GM06990 (cell line): ENCODE results near the gene PTPRM.

ENCODE experiments used
- DNase-seq: peaks from one replicate; pipeline ENCODE4 v3.0.0-alpha.2; 2011; ENCODE audit not compliant: insufficient read length; ENCODE audit errors: extremely low read depth
- H3K27me3 ChIP-seq: replicated peaks from 2 replicates; pipeline ENCODE4 v1.6.0; 2011; ENCODE audit warnings: low read length; ENCODE audit not compliant: control insufficient read depth, insufficient read depth
- H3K36me3 ChIP-seq: 2 replicates; pipeline ENCODE4 v1.5.1; 2011; ENCODE audit warnings: low read length; ENCODE audit not compliant: control insufficient read depth, insufficient read depth
- H3K4me3 ChIP-seq: replicated peaks from 2 replicates; pipeline ENCODE4 v1.5.1; 2011; ENCODE audit warnings: low read depth, mild to moderate bottlenecking, control low read depth, low read length
- CTCF ChIP-seq: IDR thresholded peaks from 2 replicates; pipeline ENCODE4 v1.5.1; 2011; ENCODE audit warnings: low read length, control low read depth, mild to moderate bottlenecking, inconsistent platforms; ENCODE audit not compliant: insufficient read depth, poor library complexity, severe bottlenecking

Gene PTPRM

DNA sequence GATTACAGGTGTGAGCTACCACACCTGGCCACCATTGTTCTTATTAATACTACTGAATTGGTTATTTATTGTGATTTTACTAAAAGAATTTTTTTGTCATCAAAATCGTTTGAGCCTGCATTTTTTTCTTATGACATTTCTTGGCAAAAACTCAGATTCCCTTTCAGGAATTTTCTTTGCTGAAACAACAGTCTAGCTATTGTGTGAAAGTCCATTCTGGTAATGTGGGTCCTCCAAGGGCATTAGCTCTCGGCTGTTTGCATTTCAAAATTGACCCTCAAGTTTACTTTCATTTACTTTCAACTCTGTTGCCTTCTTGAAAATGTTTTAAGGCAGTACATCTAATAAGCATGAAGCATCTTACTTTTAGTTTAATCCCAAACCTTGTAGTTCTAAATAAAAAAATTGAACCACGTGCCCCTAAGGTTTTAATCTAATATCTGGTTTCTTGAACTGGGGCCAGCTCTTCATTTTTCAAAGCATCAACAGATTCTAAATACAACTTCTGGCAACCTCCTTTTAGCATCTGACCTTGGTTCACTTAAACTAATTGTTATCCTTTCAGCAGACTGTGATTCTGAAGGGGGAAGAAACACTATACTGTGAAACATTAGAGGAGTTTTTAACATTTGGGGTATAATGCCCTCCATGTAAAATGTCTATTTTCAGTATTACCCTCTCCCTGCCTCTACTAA is 716.9 kb downstream of the PTPRM start:
- H3K4me3 ChIP-seq, result no peak overlapping the region
- H3K27me3 ChIP-seq, result no peaks in the 10 kb centered on the region
- TF ChIP-seq CTCF, result no peak

DNA sequence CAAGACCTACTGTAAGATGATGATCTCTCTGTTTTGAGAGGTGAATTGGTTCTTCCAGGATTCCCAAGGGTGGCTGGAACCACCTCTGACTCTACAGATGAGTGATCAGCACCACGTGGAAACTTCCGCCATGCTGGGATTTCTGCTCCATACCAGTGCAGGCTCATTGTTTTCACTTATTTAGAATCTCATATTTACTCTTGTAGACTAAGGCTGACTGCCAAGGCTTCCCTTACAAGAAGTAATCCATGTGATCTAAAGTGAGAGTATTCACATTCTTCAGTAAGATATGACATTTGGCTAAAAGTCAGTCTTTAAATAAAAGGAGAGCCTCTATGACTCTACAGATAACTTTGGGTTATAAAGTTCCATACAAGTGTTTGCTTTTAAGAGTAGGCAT is 719.2 kb downstream of the PTPRM start:
- DNase-seq, result no peak

More for the DNA sequence above, 716.9 kb downstream of the PTPRM start:
- DNase-seq, result no peak
- H3K36me3 ChIP-seq, result no peaks in the 10 kb centered on the region

GRCh38 chr18:8287196-8287885 is 720.2 kb downstream of the PTPRM start:
- Histone ChIP-seq H3K36me3 (no peaks in the 10 kb centered on the region), H3K4me3 (no peak overlapping the region), H3K27me3 (no peaks in the 10 kb centered on the region)
- DNase-seq, result no peak
- no peak for TF ChIP-seq CTCF

More for the DNA sequence above, 719.2 kb downstream of the PTPRM start:
- no peak for TF ChIP-seq CTCF
- no peak overlapping the region for H3K4me3 ChIP-seq
- no peaks in the 10 kb centered on the region for H3K36me3 ChIP-seq
- no peaks in the 10 kb centered on the region for H3K27me3 ChIP-seq

DNA sequence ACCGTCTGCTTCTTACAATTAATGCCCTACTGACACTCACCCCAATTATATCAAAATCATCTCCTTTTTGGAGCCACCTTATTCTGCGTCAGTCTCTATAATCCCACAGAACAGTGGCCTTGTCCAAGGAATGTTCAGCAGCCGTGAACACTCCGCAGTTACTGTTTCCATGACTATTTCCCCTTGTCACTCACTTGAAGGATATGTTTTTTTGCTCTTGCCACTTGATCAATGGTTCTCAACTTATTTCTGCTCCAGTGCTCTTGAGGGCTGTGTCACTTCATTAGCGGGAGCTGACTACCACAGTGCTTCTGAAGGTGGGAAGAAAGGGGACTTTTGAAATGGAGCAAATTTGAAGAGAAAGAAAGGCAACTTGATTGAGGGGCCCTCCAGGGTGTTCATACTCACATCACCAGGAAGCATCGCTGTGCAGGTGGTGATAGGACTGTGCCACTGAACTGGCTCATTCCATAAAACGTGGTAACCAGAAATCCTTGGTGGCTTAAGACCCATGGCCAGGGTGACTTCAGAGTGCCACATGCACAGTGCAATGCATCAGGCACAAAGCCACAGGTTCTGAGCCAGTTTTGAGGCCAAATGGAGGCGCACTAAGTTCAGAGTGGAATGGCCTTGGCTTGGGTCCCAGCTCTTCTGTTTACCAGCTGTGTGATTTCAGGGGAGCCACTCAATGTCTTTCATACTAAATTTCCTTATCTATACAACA is 721.5 kb downstream of the PTPRM start:
- no peaks in the 10 kb centered on the region for H3K27me3 ChIP-seq
- H3K4me3 ChIP-seq, result no peak overlapping the region
- H3K36me3 ChIP-seq, result no peaks in the 10 kb centered on the region
- DNase-seq, result no peak
- no peak for TF ChIP-seq CTCF

- TF ChIP-seq CTCF, result no peak
- Histone ChIP-seq H3K4me3 (no peak overlapping the region), H3K27me3 (no peaks in the 10 kb centered on the region), H3K36me3 (no peaks in the 10 kb centered on the region)
- no peak for DNase-seq
These were observed 723.3 kb downstream of the PTPRM start for GRCh38 chr18:8290435-8290834.
